PC-9 (cell line): ENCODE data around the gene CFAP74. TPM values are rescaled to one million over a fixed set of nuclear protein-coding genes. Genes with fewer than 3 reads are reported as not detected.

ENCODE experiments used
- Bru-seq: library from RNA; stranded (reverse); fragments of 400-500 nt; gene quantifications from one replicate; lab custom pipeline; 2021; lab: Mats Ljungman, UMichigan
- BruChase-seq, 2 experiments: library from RNA; stranded (reverse); fragments of 400-500 nt; gene quantifications; one replicate each; lab custom pipeline; 2021; lab: Mats Ljungman, UMichigan
- BruUV-seq: library from RNA; stranded (reverse); fragments of 400-500 nt; replicated peaks from 2 replicates; lab custom pipeline; 2021; lab: Mats Ljungman, UMichigan
- CTCF ChIA-PET: fragments of 300-600 bp; sonication (Branson Sonifier 250); formaldehyde crosslinking; loops from one replicate; lab custom pipeline; 2022; ENCODE audit warnings: antibody characterized with exemption; lab: Charles Lee
- POLR2A ChIA-PET: fragments of 300-600 bp; sonication (Branson Sonifier 250); formaldehyde crosslinking; loops from one replicate; lab custom pipeline; 2022; ENCODE audit warnings: antibody characterized with exemption; ENCODE audit not compliant: unreplicated experiment; lab: Charles Lee
- DNase-seq, 2 experiments: peaks; one replicate each; pipeline versions ENCODE4 v3.0.0 to v3.0.0-alpha.2; 2015 to 2022; ENCODE audit warnings: mixed read lengths in 1 of 2
- H2AFZ ChIP-seq: fragments of 200-600 bp; sonication (generic); 2 replicates; pipeline ENCODE4 v1.8.1; 2017; ENCODE audit warnings: antibody characterized with exemption
- H3F3A ChIP-seq: fragments of 200-600 bp; sonication (generic); 2 replicates; pipeline ENCODE4 v1.8.1; 2017; ENCODE audit warnings: antibody characterized with exemption, mild to moderate bottlenecking, low read depth; ENCODE audit not compliant: insufficient read depth
- H3K27ac ChIP-seq: fragments of 200-600 bp; sonication (generic); 2 replicates; pipeline ENCODE4 v1.6.1; 2016; ENCODE audit warnings: mixed run types
- H3K27me3 ChIP-seq: fragments of 200-600 bp; sonication (generic); 2 replicates; pipeline ENCODE4 v1.6.1; 2016; ENCODE audit warnings: low read depth, mixed run types; ENCODE audit not compliant: insufficient read depth
- H3K36me3 ChIP-seq: fragments of 200-600 bp; sonication (generic); 2 replicates; pipeline ENCODE4 v1.6.1; 2016; ENCODE audit warnings: low read depth, mixed run types
- H3K4me1 ChIP-seq: fragments of 200-600 bp; sonication (generic); replicated peaks from 2 replicates; pipeline ENCODE4 v1.6.1; 2016; ENCODE audit warnings: mixed run types; ENCODE audit not compliant: insufficient read depth
- H3K4me2 ChIP-seq: fragments of 200-600 bp; sonication (generic); 2 replicates; pipeline ENCODE4 v1.6.1; 2017; ENCODE audit warnings: mixed run types
- H3K4me3 ChIP-seq: fragments of 200-600 bp; sonication (generic); 2 replicates; pipeline ENCODE4 v1.6.1; 2016; ENCODE audit warnings: mixed run types
- H3K79me2 ChIP-seq: fragments of 200-600 bp; sonication (generic); 2 replicates; pipeline ENCODE4 v1.6.1; 2017; ENCODE audit warnings: low read depth, mixed run types
- H3K9me2 ChIP-seq: fragments of 200-600 bp; sonication (generic); 2 replicates; pipeline ENCODE4 v1.8.1; 2017; ENCODE audit warnings: mild to moderate bottlenecking; ENCODE audit not compliant: insufficient read depth
- H3K9me3 ChIP-seq: fragments of 200-600 bp; sonication (generic); 2 replicates; pipeline ENCODE4 v1.8.1; 2016; ENCODE audit warnings: low read depth; ENCODE audit not compliant: insufficient read depth
- H4K20me1 ChIP-seq: fragments of 200-600 bp; sonication (generic); 2 replicates; pipeline ENCODE4 v1.8.1; 2017; ENCODE audit not compliant: insufficient read depth
- EZH2 ChIP-seq: fragments of 200-600 bp; sonication (generic); IDR thresholded peaks from 2 replicates; pipeline ENCODE4 v1.8.0; 2017; ENCODE audit warnings: antibody characterized with exemption, low read depth
- intact Hi-C: fragments of 100-400 bp; cut with micrococcal nuclease; formaldehyde crosslinking; loops from one replicate; pipeline ENCODE4 v1.10.0; 2022; ENCODE audit not compliant: unreplicated experiment
- long read RNA-seq: library from polyadenylated mRNA; stranded (forward); transcript quantifications from one replicate; pipeline ENCODE4 v2.0.0, GENCODE V29; 2022
- total RNA-seq: library from RNA; stranded (reverse); gene quantifications from 2 replicates; pipeline ENCODE4 v1.2.3, GENCODE V29; 2021
- TF ChIP-seq, protein P1 (sequence below): fragments of 200-600 bp; sonication (generic); conservative IDR thresholded peaks from 2 replicates; pipeline ENCODE4 v1.6.1; 2017; ENCODE audit warnings: mixed run types, antibody characterized with exemption, mild to moderate bottlenecking, moderate library complexity

The CFAP74 gene
- 2.8 and 3.0 TPM in 2 replicates for total RNA-seq
- Bru-seq, nascent RNA, result percentile 17 among the genes with signal in this experiment
- percentile 27 among the genes with signal in this experiment for BruChase-seq, experiment 1, labeled RNA remaining after a 2-hour chase
- percentile 13 among the genes with signal in this experiment for BruChase-seq, experiment 2, labeled RNA remaining after a 6-hour chase
- long read RNA-seq, partial matches to known transcripts, result 2 of 2 reads
- long read RNA-seq, other reads (novel, unspliced or antisense), result 0 of 2 reads

DNA sequence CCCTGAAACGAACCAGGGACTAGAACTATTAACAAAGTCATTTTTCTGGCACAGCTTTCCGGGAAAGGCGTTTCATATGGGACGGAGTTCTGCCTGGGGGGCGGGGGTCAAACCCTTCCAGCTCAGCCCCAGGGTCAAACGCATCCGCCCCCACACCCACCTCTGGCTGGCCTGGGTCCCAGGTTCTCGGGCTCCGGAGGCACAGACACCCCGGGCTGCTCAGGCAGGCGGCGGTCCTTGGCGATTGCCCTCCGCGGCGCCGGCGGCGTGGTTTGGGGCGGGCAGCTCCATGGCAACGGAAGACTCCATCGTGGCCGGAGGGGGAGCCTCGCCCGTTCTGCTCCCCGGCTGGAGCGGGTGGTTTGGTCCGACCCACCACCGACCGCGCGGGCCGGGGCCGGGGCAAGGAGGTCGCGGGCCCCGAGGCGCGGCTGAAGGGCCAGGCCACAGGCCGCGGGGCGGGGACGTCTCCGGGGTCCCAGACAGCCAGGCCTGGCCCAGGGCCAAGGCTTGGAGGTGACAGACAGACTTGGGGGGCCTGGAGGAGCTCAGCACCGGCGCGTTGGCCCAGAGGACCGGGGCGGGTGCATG lies at the start of gene CFAP74:
CFAP74 (minus strand) TSS at position 246 of the 591 bp plus-strand sequence. CDS start 12,830 bp downstream, outside the sequence.
- Histone ChIP-seq H2AFZ (no peak within 1 kb of the TSS), H3K27me3 (peaks cover 21% of the 10 kb centered on the region), H4K20me1 (no peaks in the 10 kb centered on the region), H3K4me2 (no peak within 1 kb of the TSS), H3K79me2 (no peaks in the 10 kb centered on the region), H3K4me1 (peaks cover 12% of the 10 kb centered on the region), H3K27ac (no peak within 1 kb of the TSS), H3K9me2 (no peaks in the 10 kb centered on the region), H3K9me3 (no peaks in the 10 kb centered on the region), H3K36me3 (no peaks in the 10 kb centered on the region), H3K4me3 (no peak within 1 kb of the TSS), H3F3A (no peaks in the 10 kb centered on the region)
- BruUV-seq, result no TSS peak
- ChIA-PET POLR2A (interaction anchor here (0.7 kb wide), 1 partner anchor 325 kb away, joined by 4 read pairs; no protein-coding TSS in a partner anchor), CTCF (interaction anchor here (0.7 kb wide), 1 partner anchor 196 kb away, joined by 3 read pairs; no protein-coding TSS in a partner anchor)
- DNase-seq, result peak in 1 of 2 experiments; percentile 78
- intact Hi-C loops, result no loop called here
- TF ChIP-seq, protein P1, sequence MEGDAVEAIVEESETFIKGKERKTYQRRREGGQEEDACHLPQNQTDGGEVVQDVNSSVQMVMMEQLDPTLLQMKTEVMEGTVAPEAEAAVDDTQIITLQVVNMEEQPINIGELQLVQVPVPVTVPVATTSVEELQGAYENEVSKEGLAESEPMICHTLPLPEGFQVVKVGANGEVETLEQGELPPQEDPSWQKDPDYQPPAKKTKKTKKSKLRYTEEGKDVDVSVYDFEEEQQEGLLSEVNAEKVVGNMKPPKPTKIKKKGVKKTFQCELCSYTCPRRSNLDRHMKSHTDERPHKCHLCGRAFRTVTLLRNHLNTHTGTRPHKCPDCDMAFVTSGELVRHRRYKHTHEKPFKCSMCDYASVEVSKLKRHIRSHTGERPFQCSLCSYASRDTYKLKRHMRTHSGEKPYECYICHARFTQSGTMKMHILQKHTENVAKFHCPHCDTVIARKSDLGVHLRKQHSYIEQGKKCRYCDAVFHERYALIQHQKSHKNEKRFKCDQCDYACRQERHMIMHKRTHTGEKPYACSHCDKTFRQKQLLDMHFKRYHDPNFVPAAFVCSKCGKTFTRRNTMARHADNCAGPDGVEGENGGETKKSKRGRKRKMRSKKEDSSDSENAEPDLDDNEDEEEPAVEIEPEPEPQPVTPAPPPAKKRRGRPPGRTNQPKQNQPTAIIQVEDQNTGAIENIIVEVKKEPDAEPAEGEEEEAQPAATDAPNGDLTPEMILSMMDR, result no peak
- TF ChIP-seq EZH2, result no peak

DNA sequence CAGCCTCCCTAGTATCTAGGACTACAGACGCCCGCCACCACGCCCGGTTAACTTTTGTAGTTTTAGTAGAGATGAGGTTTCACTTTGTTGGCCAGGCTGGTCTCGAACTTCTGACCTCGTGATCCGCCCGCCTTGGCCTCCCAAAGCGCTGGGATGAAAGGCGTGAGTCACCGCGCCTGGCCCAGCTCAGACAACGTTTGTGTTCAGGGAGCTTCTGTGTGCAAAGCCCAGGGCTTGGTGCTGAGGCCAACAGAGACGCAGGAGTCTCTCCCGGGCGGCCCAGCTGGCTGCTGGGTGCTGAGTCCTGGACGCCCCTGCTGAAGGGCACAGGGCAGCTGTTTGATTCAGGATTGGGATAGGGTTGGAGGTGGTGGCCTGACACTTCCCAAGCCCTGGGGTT lies 49.6 kb upstream of the CFAP74 start:
- intact Hi-C loops, result no loop called here
- no peak for TF ChIP-seq EZH2
- TF ChIP-seq, protein P1, result no peak
- BruUV-seq, result no TSS peak
- CTCF ChIA-PET, result no interaction called here
- no peak overlapping the region for H2AFZ ChIP-seq
- no peak overlapping the region for H3K4me3 ChIP-seq
- no peaks in the 10 kb centered on the region for H3K9me2 ChIP-seq
- H3K9me3 ChIP-seq, result no peaks in the 10 kb centered on the region
- H3K36me3 ChIP-seq, result no peaks in the 10 kb centered on the region
- no peaks in the 10 kb centered on the region for H4K20me1 ChIP-seq
- H3K79me2 ChIP-seq, result peaks cover 11% of the 10 kb centered on the region
- H3K27ac ChIP-seq, result no peak overlapping the region
- H3K4me2 ChIP-seq, result no peak overlapping the region
- H3F3A ChIP-seq, result no peaks in the 10 kb centered on the region; the same call in 1 of the 2 replicates
- POLR2A ChIA-PET, result no interaction called here
- H3K27me3 ChIP-seq, result no peaks in the 10 kb centered on the region
- no peak for DNase-seq
- 0 out of 2 replicates have a peak, but pooled peaks cover 5% of the 10 kb centered on the region for H3K4me1 ChIP-seq

- no peak overlapping the region for H2AFZ ChIP-seq
- intact Hi-C loops, result no loop called here
- TF ChIP-seq EZH2, result no peak
- TF ChIP-seq, protein P1, result no peak
- no peak for DNase-seq
- H3K4me2 ChIP-seq, result no peak overlapping the region
- no peak overlapping the region for H3K27ac ChIP-seq
- ChIA-PET CTCF (no interaction called here), POLR2A (no interaction called here)
- H3K4me1 ChIP-seq, result 0 out of 2 replicates have a peak, but pooled peaks cover 5% of the 10 kb centered on the region
- no peaks in the 10 kb centered on the region for H3K27me3 ChIP-seq
- no TSS peak for BruUV-seq
- no peak overlapping the region for H3K4me3 ChIP-seq
- H3K36me3 ChIP-seq, result no peaks in the 10 kb centered on the region
- no peaks in the 10 kb centered on the region for H3K9me2 ChIP-seq
- H3K9me3 ChIP-seq, result no peaks in the 10 kb centered on the region
- no peaks in the 10 kb centered on the region; the same call in 1 of the 2 replicates for H3F3A ChIP-seq
- H3K79me2 ChIP-seq, result peaks cover 11% of the 10 kb centered on the region
- H4K20me1 ChIP-seq, result no peaks in the 10 kb centered on the region
Observed at GRCh38 chr1:2052756-2053155, 49.2 kb upstream of the CFAP74 start.
